SU-DHL-6 (cell line): ENCODE data around the gene SCARF1.

Source experiments
- H2AFZ ChIP-seq: fragments of 200-600 bp; sonication (generic); 2 replicates; pipeline ENCODE4 v1.6.1; 2014; ENCODE audit warnings: low read depth, mild to moderate bottlenecking, moderate library complexity, mixed read lengths, antibody characterized with exemption, low read length; ENCODE audit not compliant: severe bottlenecking
- H3F3A ChIP-seq: fragments of 200-600 bp; shearing (Covaris generic); 2 replicates; pipeline ENCODE4 v1.6.0; 2016; ENCODE audit warnings: antibody characterized with exemption, mild to moderate bottlenecking; ENCODE audit not compliant: insufficient read depth
- H3K27ac ChIP-seq: fragments of 200-600 bp; sonication (generic); 2 replicates; pipeline ENCODE4 v1.5.1; 2016; ENCODE audit warnings: low read depth, mild to moderate bottlenecking, low read length, moderate library complexity, mixed read lengths
- H3K27me3 ChIP-seq: fragments of 200-600 bp; sonication (generic), shearing (Covaris generic); 2 replicates; pipeline ENCODE4 v1.6.0; 2014; ENCODE audit warnings: mild to moderate bottlenecking, low read length
- H3K36me3 ChIP-seq: fragments of 200-600 bp; sonication (generic); 2 replicates; pipeline ENCODE4 v1.6.1; 2014; ENCODE audit warnings: mild to moderate bottlenecking, low read length, mixed read lengths
- H3K4me2 ChIP-seq: fragments of 300-600, 200-600 bp; shearing (Covaris generic), sonication (generic); 2 replicates; pipeline ENCODE4 v1.6.0; 2014; ENCODE audit warnings: low read length, low read depth, mild to moderate bottlenecking; ENCODE audit not compliant: poor library complexity, severe bottlenecking
- H3K4me3 ChIP-seq: fragments of 200-600 bp; sonication (generic); 2 replicates; pipeline ENCODE4 v1.5.1; 2014; ENCODE audit warnings: antibody characterized with exemption, low read length, mild to moderate bottlenecking, mixed read lengths; ENCODE audit not compliant: insufficient read depth, poor library complexity, severe bottlenecking
- H3K79me2 ChIP-seq: fragments of 200-600 bp; sonication (generic); 2 replicates; pipeline ENCODE4 v1.6.1; 2014; ENCODE audit warnings: mild to moderate bottlenecking, low read length, moderate library complexity; ENCODE audit not compliant: insufficient read depth
- H3K9ac ChIP-seq: fragments of 200-600 bp; sonication (generic); 2 replicates; pipeline ENCODE4 v1.7.0; 2014; ENCODE audit warnings: mild to moderate bottlenecking, low read length
- H3K9me2 ChIP-seq: fragments of 200-600 bp; sonication (generic); replicated peaks from 2 replicates; pipeline ENCODE4 v1.6.1; 2014; ENCODE audit warnings: low read length; ENCODE audit not compliant: insufficient read depth
- H3K9me3 ChIP-seq: fragments of 200-600 bp; sonication (generic); 2 replicates; pipeline ENCODE4 v1.6.1; 2014; ENCODE audit warnings: low read length, mixed read lengths; ENCODE audit not compliant: insufficient read depth
- H4K20me1 ChIP-seq: fragments of 200-600 bp; sonication (generic); 2 replicates; pipeline ENCODE4 v1.6.1; 2014; ENCODE audit warnings: low read depth, mild to moderate bottlenecking, antibody characterized with exemption, low read length, moderate library complexity, mixed read lengths
- EZH2phosphoT487 ChIP-seq: fragments of 200-600 bp; sonication (generic), shearing (Covaris generic); conservative IDR thresholded peaks from 2 replicates; pipeline ENCODE4 v1.6.1; 2018; ENCODE audit warnings: mild to moderate bottlenecking, antibody characterized with exemption, low read length, moderate library complexity, mixed read lengths
- TF ChIP-seq, protein P1 (sequence below): fragments of 200-600 bp; sonication (generic); IDR thresholded peaks from one replicate; pipeline ENCODE4 v1.5.1; 2017; ENCODE audit warnings: antibody characterized with exemption, mild to moderate bottlenecking, low read length, moderate library complexity; ENCODE audit not compliant: insufficient read depth, poor library complexity, severe bottlenecking

SCARF1 gene

DNA sequence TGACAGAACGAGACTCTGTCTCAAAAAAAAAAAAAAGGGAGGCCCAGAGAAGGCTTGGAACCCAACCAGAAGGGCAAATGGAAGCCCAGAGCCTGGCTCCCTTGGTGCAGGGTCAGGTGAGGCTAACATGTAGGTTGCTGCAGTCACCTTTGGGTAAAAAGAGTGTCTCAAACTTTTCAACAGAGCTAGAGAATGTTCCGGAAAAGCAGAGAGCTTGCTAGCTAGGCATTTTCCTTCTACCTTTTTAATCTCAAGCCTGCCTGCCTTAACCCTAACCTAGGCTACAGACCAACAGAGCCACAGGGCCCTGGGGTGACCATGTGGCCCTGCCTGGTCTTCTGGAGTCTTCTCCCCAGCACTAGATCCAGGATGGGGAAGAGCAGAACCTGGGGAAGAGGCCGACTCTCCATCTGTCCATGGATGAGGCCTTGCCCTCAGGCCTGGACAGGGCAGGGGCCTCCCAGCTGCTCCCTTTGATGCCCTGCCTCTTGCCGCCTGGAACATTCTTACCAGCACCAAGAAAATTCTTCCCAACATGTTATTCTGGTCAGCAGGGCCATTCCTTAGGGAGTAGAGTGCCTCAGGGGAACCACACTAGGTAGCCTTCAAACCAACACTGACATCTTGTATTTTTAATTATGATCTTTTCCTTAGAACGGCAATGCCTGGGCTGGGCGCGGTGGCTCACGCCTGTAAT, 47.0 kb downstream of the SCARF1 start:
- Histone ChIP-seq H3F3A (peaks cover 3% of the 10 kb centered on the region), H3K27ac (no peak overlapping the region), H3K79me2 (0 out of 2 replicates have a peak, but pooled peaks cover 6% of the 10 kb centered on the region), H3K9ac (no peak overlapping the region), H3K36me3 (no peaks in the 10 kb centered on the region), H3K4me3 (no peak overlapping the region), H3K9me3 (no peaks in the 10 kb centered on the region), H4K20me1 (no peaks in the 10 kb centered on the region), H2AFZ (no peak overlapping the region), H3K4me2 (no peak overlapping the region), H3K27me3 (no peaks in the 10 kb centered on the region), H3K9me2 (no peaks in the 10 kb centered on the region)
- TF ChIP-seq, protein P1, sequence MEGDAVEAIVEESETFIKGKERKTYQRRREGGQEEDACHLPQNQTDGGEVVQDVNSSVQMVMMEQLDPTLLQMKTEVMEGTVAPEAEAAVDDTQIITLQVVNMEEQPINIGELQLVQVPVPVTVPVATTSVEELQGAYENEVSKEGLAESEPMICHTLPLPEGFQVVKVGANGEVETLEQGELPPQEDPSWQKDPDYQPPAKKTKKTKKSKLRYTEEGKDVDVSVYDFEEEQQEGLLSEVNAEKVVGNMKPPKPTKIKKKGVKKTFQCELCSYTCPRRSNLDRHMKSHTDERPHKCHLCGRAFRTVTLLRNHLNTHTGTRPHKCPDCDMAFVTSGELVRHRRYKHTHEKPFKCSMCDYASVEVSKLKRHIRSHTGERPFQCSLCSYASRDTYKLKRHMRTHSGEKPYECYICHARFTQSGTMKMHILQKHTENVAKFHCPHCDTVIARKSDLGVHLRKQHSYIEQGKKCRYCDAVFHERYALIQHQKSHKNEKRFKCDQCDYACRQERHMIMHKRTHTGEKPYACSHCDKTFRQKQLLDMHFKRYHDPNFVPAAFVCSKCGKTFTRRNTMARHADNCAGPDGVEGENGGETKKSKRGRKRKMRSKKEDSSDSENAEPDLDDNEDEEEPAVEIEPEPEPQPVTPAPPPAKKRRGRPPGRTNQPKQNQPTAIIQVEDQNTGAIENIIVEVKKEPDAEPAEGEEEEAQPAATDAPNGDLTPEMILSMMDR, result no peak
- no peak for TF ChIP-seq EZH2phosphoT487

DNA sequence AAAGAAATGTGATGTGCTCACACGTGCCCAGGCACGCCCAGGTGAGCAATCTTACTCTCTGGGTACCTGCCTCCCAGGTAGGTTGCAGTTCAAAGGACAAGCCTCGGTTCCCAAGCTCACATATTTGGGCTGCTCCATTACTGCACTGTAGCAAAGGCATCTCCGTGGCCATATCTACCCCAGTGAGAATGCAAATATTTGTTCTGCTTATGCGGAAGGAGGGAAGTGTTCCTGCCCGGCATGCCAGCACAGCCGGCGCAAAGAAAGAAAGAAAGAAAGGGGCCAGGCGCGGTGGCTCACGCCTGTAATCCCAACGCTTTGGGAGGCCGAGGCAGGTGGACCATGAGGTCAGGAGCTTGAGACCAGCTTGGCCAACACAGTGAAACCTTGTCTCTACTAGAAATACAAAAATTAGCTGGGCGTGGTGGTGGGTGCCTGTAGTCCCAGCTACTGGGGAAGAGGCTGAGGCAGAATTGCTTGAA, 47.6 kb downstream of the SCARF1 start:
- Histone ChIP-seq H3K27ac (no peak overlapping the region), H4K20me1 (no peaks in the 10 kb centered on the region), H3K79me2 (0 out of 2 replicates have a peak, but pooled peaks cover 6% of the 10 kb centered on the region), H3K36me3 (no peaks in the 10 kb centered on the region), H3K9me3 (no peaks in the 10 kb centered on the region), H3K9me2 (no peaks in the 10 kb centered on the region), H3K4me2 (no peak overlapping the region), H3K4me3 (no peak overlapping the region), H3F3A (peaks cover 9% of the 10 kb centered on the region), H2AFZ (no peak overlapping the region), H3K9ac (no peak overlapping the region), H3K27me3 (no peaks in the 10 kb centered on the region)
- TF ChIP-seq, protein P1, result no peak
- no peak for TF ChIP-seq EZH2phosphoT487

DNA sequence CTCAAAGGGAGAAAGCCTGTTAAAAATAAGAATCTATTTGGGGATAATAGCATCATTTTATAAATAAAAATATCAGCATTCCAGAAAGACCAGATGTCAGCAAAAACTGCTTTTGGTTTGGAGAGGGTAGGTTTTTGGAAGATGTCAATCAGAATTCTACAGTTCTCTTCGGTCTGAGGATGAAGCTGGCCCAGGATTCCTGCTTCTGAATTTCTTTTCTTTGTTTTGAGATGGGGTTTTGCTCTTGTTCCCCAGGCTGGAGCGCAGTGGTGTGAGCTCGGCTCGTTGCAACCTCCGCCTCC, 52.0 kb downstream of the SCARF1 start:
- no peaks in the 10 kb centered on the region for H3K36me3 ChIP-seq
- H3K27ac ChIP-seq, result peak overlapping the region; percentile 97
- H3K4me2 ChIP-seq, result peak overlapping the region; percentile 78

More for the DNA sequence above, 52.0 kb downstream of the SCARF1 start:
- H3K9me3 ChIP-seq, result no peaks in the 10 kb centered on the region
- no peak overlapping the region for H2AFZ ChIP-seq
- no peaks in the 10 kb centered on the region for H3K27me3 ChIP-seq
- H4K20me1 ChIP-seq, result no peaks in the 10 kb centered on the region
- no peak for TF ChIP-seq EZH2phosphoT487
- peaks cover 10% of the 10 kb centered on the region for H3F3A ChIP-seq
- H3K9ac ChIP-seq, result peak overlapping the region; percentile 52
- no peaks in the 10 kb centered on the region for H3K9me2 ChIP-seq
- H3K79me2 ChIP-seq, result 0 out of 2 replicates have a peak, but pooled peaks cover 6% of the 10 kb centered on the region
- peak overlapping the region; percentile 35 for H3K4me3 ChIP-seq
